Rectal smooth muscle tissue (tissue), 1 donor: Measurements from ENCODE around the gene CLK1.
"Not testable (repeated sequence)": the region's sequence is repeated elsewhere in the genome, so short reads cannot be mapped to it uniquely, and the experiment has no call there.

ENCODE experiments used
- H3K27ac ChIP-seq: one replicate; pipeline ENCODE4 v1.7.0; 2013; ENCODE audit warnings: low read depth, low read length, inconsistent platforms
- H3K27me3 ChIP-seq: one replicate; pipeline ENCODE4 v1.7.0; 2013; ENCODE audit warnings: low read length; ENCODE audit not compliant: control insufficient read depth, insufficient read depth
- H3K36me3 ChIP-seq: one replicate; pipeline ENCODE4 v1.7.0; 2013; ENCODE audit warnings: low read length; ENCODE audit not compliant: control insufficient read depth, insufficient read depth
- H3K4me1 ChIP-seq: one replicate; pipeline ENCODE4 v1.7.0; 2013; ENCODE audit warnings: low read length; ENCODE audit not compliant: control insufficient read depth, insufficient read depth
- H3K4me3 ChIP-seq: one replicate; pipeline ENCODE4 v1.7.0; 2013; ENCODE audit warnings: low read length
- H3K9ac ChIP-seq: one replicate; pipeline ENCODE4 v1.7.0; 2013; ENCODE audit warnings: low read length

Gene CLK1

GRCh38 chr2:200845669-200846325, 18.7 kb downstream of the CLK1 start:
- Histone ChIP-seq H3K27ac (no peak overlapping the region), H3K27me3 (no peaks in the 10 kb centered on the region), H3K4me1 (no peaks in the 10 kb centered on the region), H3K4me3 (no peak overlapping the region), H3K9ac (no peak overlapping the region), H3K36me3 (peaks cover 4% of the 10 kb centered on the region)

GRCh38 chr2:200845194-200845593, 19.3 kb downstream of the CLK1 start:
- no peaks in the 10 kb centered on the region for H3K36me3 ChIP-seq
- no peak overlapping the region for H3K9ac ChIP-seq
- H3K4me1 ChIP-seq: no peaks in the 10 kb centered on the region
- H3K27ac ChIP-seq: no peak overlapping the region
- H3K27me3 ChIP-seq: no peaks in the 10 kb centered on the region
- no peak overlapping the region for H3K4me3 ChIP-seq

GRCh38 chr2:200843993-200844948, 20.2 kb downstream of the CLK1 start:
- no peaks in the 10 kb centered on the region for H3K4me1 ChIP-seq
- no peak overlapping the region for H3K9ac ChIP-seq
- H3K27me3 ChIP-seq: no peaks in the 10 kb centered on the region
- no peak overlapping the region for H3K27ac ChIP-seq
- no peak overlapping the region for H3K4me3 ChIP-seq
- no peaks in the 10 kb centered on the region for H3K36me3 ChIP-seq

GRCh38 chr2:200839513-200839912, 24.9 kb downstream of the CLK1 start:
- Histone ChIP-seq H3K9ac (no peak overlapping the region), H3K27me3 (no peaks in the 10 kb centered on the region), H3K27ac (no peak overlapping the region), H3K4me1 (no peaks in the 10 kb centered on the region), H3K36me3 (no peaks in the 10 kb centered on the region), H3K4me3 (no peak overlapping the region)

- no peaks in the 10 kb centered on the region for H3K27me3 ChIP-seq
- no peak overlapping the region for H3K9ac ChIP-seq
- H3K27ac ChIP-seq: no peak overlapping the region
- H3K36me3 ChIP-seq: no peaks in the 10 kb centered on the region
- no peaks in the 10 kb centered on the region for H3K4me1 ChIP-seq
- H3K4me3 ChIP-seq: no peak overlapping the region
Measured at GRCh38 chr2:200834701-200835100, 29.8 kb downstream of the CLK1 start.

- Histone ChIP-seq H3K9ac (no peak overlapping the region), H3K4me1 (no peaks in the 10 kb centered on the region), H3K27ac (no peak overlapping the region)
Measured at GRCh38 chr2:200829258-200829655, 35.2 kb downstream of the CLK1 start.

GRCh38 chr2:200828572-200829257, 35.7 kb downstream of the CLK1 start:
- Histone ChIP-seq H3K27ac (no peak overlapping the region), H3K36me3 (no peaks in the 10 kb centered on the region), H3K4me3 (no peak overlapping the region), H3K4me1 (no peaks in the 10 kb centered on the region), H3K9ac (no peak overlapping the region), H3K27me3 (no peaks in the 10 kb centered on the region)

More at GRCh38 chr2:200829258-200829655, 35.2 kb downstream of the CLK1 start:
- no peaks in the 10 kb centered on the region for H3K27me3 ChIP-seq
- no peak overlapping the region for H3K4me3 ChIP-seq
- H3K36me3 ChIP-seq: no peaks in the 10 kb centered on the region

- H3K9ac ChIP-seq: no peak overlapping the region
- no peaks in the 10 kb centered on the region for H3K4me1 ChIP-seq
- H3K27me3 ChIP-seq: no peaks in the 10 kb centered on the region
- no peak overlapping the region for H3K4me3 ChIP-seq
- H3K36me3 ChIP-seq: no peaks in the 10 kb centered on the region
- no peak overlapping the region for H3K27ac ChIP-seq
Measured at GRCh38 chr2:200828104-200828503, 36.4 kb downstream of the CLK1 start.

- peaks cover 24% of the 10 kb centered on the region for H3K36me3 ChIP-seq
- no peak overlapping the region for H3K4me3 ChIP-seq
- H3K9ac ChIP-seq: no peak overlapping the region
- H3K27me3 ChIP-seq: no peaks in the 10 kb centered on the region
- no peaks in the 10 kb centered on the region for H3K4me1 ChIP-seq
- H3K27ac ChIP-seq: no peak overlapping the region
Measured at GRCh38 chr2:200821686-200822245, 42.7 kb downstream of the CLK1 start.

GRCh38 chr2:200820573-200821234, 43.8 kb downstream of the CLK1 start:
- no peaks in the 10 kb centered on the region for H3K27me3 ChIP-seq
- no peak overlapping the region for H3K4me3 ChIP-seq
- H3K27ac ChIP-seq: no peak overlapping the region
- H3K4me1 ChIP-seq: no peaks in the 10 kb centered on the region
- H3K36me3 ChIP-seq: peaks cover 29% of the 10 kb centered on the region
- no peak overlapping the region for H3K9ac ChIP-seq

- not testable (repeated sequence) for H3K27ac ChIP-seq, H3K9ac ChIP-seq, H3K27me3 ChIP-seq, H3K4me3 ChIP-seq, H3K4me1 ChIP-seq
- peaks cover 37% of the 10 kb centered on the region for H3K36me3 ChIP-seq
Measured at GRCh38 chr2:200818732-200819131, 45.7 kb downstream of the CLK1 start.

- Histone ChIP-seq H3K4me3 (no peak overlapping the region), H3K36me3 (peaks cover 28% of the 10 kb centered on the region)
Measured at GRCh38 chr2:200814917-200815316, 49.5 kb downstream of the CLK1 start.

More at GRCh38 chr2:200814917-200815316, 49.5 kb downstream of the CLK1 start:
- H3K27ac ChIP-seq: no peak overlapping the region
- H3K4me1 ChIP-seq: peaks cover 17% of the 10 kb centered on the region
- H3K27me3 ChIP-seq: no peaks in the 10 kb centered on the region
- H3K9ac ChIP-seq: no peak overlapping the region
